ENCODE measurements around the gene YOD1. TPM values are rescaled to one million over a fixed set of nuclear protein-coding genes. Genes with fewer than 3 reads are reported as not detected.

The YOD1 gene
- total and polyA plus RNA-seq, 2 donors (not counting 1 experiment from before 2014, with no cell fraction given): 3.0 to 5.6 TPM

- no peaks in the 10 kb centered on the region for H3K4me1 ChIP-seq (ENCODE audit: control insufficient read depth, extremely low read depth, insufficient read depth, low read length)
- no peak for DNase-seq (ENCODE audit: low read depth in 2 of 2)
Measured at GRCh38 chr1:207081088-207081487, 30.1 kb upstream of the YOD1 start.

GRCh38 chr1:207079706-207080241 lies 28.8 kb upstream of the YOD1 start:
- Histone ChIP-seq H2AFZ (ENCODE audit: low read length) (no peak overlapping the region), H3K36me3 (ENCODE audit: control insufficient read depth, insufficient read depth, low read length) (no peaks in the 10 kb centered on the region), H3K4me3 (replicated peaks in 1 of 4; ENCODE audit: control extremely low read depth in 1 of 4, insufficient read depth in 1 of 4, low read depth in 3 of 4, low read length in 4 of 4) (no peak overlapping the region), H3K4me1 (ENCODE audit: control insufficient read depth, extremely low read depth, insufficient read depth, low read length) (no peaks in the 10 kb centered on the region), H3K4me2 (ENCODE audit: extremely low read depth, insufficient read depth, low read length) (no peak overlapping the region), H4K20me1 (ENCODE audit: control insufficient read depth, extremely low read depth, insufficient read depth, low read length) (no peaks in the 10 kb centered on the region), H3K9ac (ENCODE audit: insufficient read depth, low read length) (no peak overlapping the region), H3K27me3 (ENCODE audit: control insufficient read depth, insufficient read depth, low read length) (no peaks in the 10 kb centered on the region), H3K9me3 (ENCODE audit: control insufficient read depth, insufficient read depth, low read depth, low read length) (no peaks in the 10 kb centered on the region), H3K27ac (ENCODE audit: insufficient read depth, low read length) (no peak overlapping the region), H3K79me2 (ENCODE audit: control insufficient read depth, insufficient read depth, low read length) (no peaks in the 10 kb centered on the region)
- no peak for TF ChIP-seq EZH2 (IDR thresholded peaks at IDR 0.05; ENCODE audit: low read length, missing control alignments)
- TF ChIP-seq CTCF (conservative IDR thresholded peaks at IDR 0.05 in 1 of 2, IDR thresholded peaks at IDR 0.05 in 1 of 2; ENCODE audit: low read depth in 1 of 2, low read length in 2 of 2): no peak
- DNase-seq (ENCODE audit: low read depth in 2 of 2): no peak

More at GRCh38 chr1:207081088-207081487, 30.1 kb upstream of the YOD1 start:
- Histone ChIP-seq H3K27me3 (ENCODE audit: control insufficient read depth, insufficient read depth, low read length) (no peaks in the 10 kb centered on the region), H3K9me3 (ENCODE audit: control insufficient read depth, insufficient read depth, low read depth, low read length) (no peaks in the 10 kb centered on the region), H3K27ac (ENCODE audit: insufficient read depth, low read length) (no peak overlapping the region), H3K4me2 (ENCODE audit: extremely low read depth, insufficient read depth, low read length) (no peak overlapping the region), H3K4me3 (replicated peaks in 1 of 4; ENCODE audit: control extremely low read depth in 1 of 4, insufficient read depth in 1 of 4, low read depth in 3 of 4, low read length in 4 of 4) (no peak overlapping the region), H3K79me2 (ENCODE audit: control insufficient read depth, insufficient read depth, low read length) (no peaks in the 10 kb centered on the region), H3K36me3 (ENCODE audit: control insufficient read depth, insufficient read depth, low read length) (no peaks in the 10 kb centered on the region), H4K20me1 (ENCODE audit: control insufficient read depth, extremely low read depth, insufficient read depth, low read length) (no peaks in the 10 kb centered on the region), H3K9ac (ENCODE audit: insufficient read depth, low read length) (no peak overlapping the region), H2AFZ (ENCODE audit: low read length) (no peak overlapping the region)
- TF ChIP-seq EZH2 (IDR thresholded peaks at IDR 0.05; ENCODE audit: low read length, missing control alignments): no peak
- TF ChIP-seq CTCF (conservative IDR thresholded peaks at IDR 0.05 in 1 of 2, IDR thresholded peaks at IDR 0.05 in 1 of 2; ENCODE audit: low read depth in 1 of 2, low read length in 2 of 2): no peak

- Histone ChIP-seq H3K4me1 (ENCODE audit: control insufficient read depth, extremely low read depth, insufficient read depth, low read length) (no peaks in the 10 kb centered on the region), H3K27ac (ENCODE audit: insufficient read depth, low read length) (no peak overlapping the region), H3K27me3 (ENCODE audit: control insufficient read depth, insufficient read depth, low read length) (no peaks in the 10 kb centered on the region), H4K20me1 (ENCODE audit: control insufficient read depth, extremely low read depth, insufficient read depth, low read length) (no peaks in the 10 kb centered on the region), H3K4me3 (replicated peaks in 1 of 4; ENCODE audit: control extremely low read depth in 1 of 4, insufficient read depth in 1 of 4, low read depth in 3 of 4, low read length in 4 of 4) (no peak overlapping the region), H3K79me2 (ENCODE audit: control insufficient read depth, insufficient read depth, low read length) (no peaks in the 10 kb centered on the region), H3K9me3 (ENCODE audit: control insufficient read depth, insufficient read depth, low read depth, low read length) (no peaks in the 10 kb centered on the region), H3K36me3 (ENCODE audit: control insufficient read depth, insufficient read depth, low read length) (no peaks in the 10 kb centered on the region), H3K9ac (ENCODE audit: insufficient read depth, low read length) (no peak overlapping the region), H3K4me2 (ENCODE audit: extremely low read depth, insufficient read depth, low read length) (no peak overlapping the region), H2AFZ (ENCODE audit: low read length) (no peak overlapping the region)
- TF ChIP-seq CTCF (conservative IDR thresholded peaks at IDR 0.05 in 1 of 2, IDR thresholded peaks at IDR 0.05 in 1 of 2; ENCODE audit: low read depth in 1 of 2, low read length in 2 of 2) (no peak), EZH2 (IDR thresholded peaks at IDR 0.05; ENCODE audit: low read length, missing control alignments) (no peak)
- no peak for DNase-seq (ENCODE audit: low read depth in 2 of 2)
Measured at GRCh38 chr1:207078578-207079132, 27.6 kb upstream of the YOD1 start.

Measured in fibroblast of lung (primary cell).